HG02938 (cell line): ENCODE results near the gene GRAP2.

Source experiments
- ATAC-seq: cut with Tn5 transposase; IDR thresholded peaks from one replicate; pipeline ENCODE4 v1.9.1; 2021; ENCODE audit warnings: mild to moderate bottlenecking, moderate library complexity; ENCODE audit not compliant: unreplicated experiment

GRAP2 gene

DNA sequence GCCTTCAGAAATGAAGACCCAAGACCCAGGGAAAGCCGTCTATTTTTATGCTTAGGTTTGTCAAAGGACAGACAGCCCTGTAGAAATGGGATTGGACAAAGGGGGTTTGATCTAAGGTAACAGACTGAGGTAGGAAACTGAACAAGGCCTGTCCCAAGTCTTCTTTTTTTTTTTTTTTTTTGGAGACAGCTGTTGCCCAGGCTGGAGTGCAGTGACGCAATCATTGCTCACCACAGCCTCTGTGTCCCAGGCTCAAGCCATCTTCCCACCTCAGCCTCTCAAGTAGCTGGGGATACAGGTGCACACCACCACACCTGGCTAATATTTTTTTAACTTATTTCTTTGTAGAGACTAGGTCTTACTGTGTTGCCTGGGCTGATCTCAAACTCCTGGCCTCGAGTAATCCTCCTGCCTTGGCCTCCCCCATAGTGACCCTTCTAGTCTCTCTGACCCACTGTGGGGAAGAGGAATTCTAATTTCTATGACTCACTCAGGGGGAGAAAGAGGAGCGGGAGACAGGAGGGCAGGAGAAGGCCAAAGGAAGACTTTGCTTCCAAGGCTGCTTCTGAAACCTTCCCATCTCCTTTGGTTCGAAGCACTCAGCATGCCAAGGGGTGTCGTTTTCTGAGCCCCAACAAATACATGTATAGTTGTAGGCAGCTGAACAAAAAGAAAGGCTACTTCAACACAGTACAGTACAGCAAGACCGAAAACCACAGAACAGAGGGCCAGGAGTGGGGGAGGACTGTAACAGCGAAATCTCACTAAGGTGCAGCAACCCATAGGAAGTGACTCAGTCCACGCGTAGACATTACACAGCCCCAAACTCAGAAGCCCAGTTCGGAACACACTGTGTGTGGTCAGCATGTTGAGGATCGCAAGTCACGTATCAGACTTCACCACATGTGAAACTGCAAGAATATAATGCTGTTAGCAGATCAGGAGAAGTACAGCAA, 60.2 kb downstream of the GRAP2 start:
- ATAC-seq = peak; percentile 83

DNA sequence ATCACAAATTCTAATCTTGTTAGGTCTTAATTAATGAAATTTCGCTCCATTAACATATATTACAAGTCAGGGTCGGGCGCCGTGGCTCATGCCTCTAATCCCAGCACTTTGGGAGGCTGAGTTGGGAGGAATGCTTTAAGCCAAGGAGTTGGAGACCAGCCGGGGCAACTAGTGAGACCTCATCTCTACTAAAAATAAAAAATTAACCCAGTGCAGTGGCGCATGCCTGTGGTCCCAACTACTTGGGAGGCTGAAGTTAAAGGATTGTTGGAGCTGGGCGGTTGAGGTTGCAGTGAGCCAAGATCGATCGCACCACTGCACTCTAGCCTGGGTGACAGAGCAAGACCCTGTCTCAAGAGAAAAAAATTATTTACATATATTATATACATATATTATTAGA, 61.2 kb downstream of the GRAP2 start:
- no peak for ATAC-seq

- no peak for ATAC-seq
These were observed 64.9 kb downstream of the GRAP2 start for GRCh38 chr22:39965748-39966147.

DNA sequence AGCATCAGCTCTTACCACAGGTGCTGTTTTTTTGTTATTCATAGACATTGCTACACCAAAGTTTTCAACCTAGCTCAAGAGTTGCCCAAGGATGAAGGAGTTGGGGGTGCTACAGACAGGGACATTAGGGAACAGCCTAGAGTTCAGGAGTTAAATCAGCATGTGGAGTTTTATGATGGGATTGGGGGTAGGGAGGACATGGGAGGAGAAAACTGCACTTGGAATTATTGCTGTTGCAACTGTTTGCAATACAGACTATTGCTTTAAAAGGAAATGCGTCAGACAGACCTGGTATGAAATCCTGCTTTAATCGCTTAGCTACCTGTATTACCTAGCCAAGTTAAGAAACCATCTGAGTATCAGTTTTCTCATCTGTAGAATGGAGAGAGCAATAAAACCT, 65.6 kb downstream of the GRAP2 start:
- ATAC-seq = no peak

DNA sequence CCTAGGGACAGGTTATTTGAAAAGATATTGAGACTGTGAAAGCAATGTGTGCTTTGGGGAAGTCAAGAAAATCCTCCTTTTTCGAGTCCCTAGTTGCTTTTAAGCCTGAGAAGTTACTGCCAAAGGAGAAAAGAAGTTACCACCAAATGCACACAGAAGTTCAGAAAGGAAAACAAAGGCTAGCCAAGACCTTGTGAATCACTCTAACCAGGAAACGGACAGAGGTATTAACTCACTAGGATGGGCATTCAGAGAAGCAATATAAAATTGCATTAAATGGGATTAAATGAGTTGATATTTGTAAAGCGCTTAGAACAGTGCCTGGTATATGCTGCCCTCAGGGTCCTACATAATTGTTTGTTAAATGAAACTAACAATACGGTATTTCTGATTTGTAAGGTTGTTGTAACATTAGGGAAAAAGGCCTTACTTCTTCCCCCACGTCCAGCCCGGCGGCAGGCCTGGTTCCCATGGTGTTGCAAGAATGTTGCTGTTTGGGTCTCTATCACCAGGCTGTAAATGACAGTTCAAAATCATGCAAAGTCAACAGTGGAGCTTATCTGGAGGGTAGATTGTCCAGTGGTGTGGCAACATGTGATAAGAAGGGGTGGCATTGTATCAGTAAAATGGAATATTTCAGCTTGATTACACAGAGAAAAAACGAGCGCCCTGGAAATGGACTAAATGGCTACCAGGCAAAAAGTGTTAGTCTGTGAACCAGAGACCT, 66.4 kb downstream of the GRAP2 start:
- ATAC-seq = no peak

- no peak for ATAC-seq
These were observed 67.4 kb downstream of the GRAP2 start for GRCh38 chr22:39967996-39968972.

DNA sequence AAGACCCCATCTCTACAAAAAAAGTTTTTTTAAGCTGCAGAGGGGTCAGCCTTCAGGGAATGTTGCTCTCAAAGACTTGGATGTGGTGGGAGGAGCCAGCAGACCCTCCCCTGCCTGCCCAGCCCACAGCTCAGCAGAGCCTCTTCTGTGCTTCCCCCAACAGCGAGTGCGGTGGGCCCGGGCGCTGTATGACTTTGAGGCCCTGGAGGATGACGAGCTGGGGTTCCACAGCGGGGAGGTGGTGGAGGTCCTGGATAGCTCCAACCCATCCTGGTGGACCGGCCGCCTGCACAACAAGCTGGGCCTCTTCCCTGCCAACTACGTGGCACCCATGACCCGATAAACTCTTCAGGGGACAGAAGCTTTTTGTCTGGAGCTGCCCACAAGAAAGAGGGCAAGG, 69.9 kb downstream of the GRAP2 start:
- no peak for ATAC-seq

GRCh38 chr22:39972641-39973040, 71.8 kb downstream of the GRAP2 start:
- ATAC-seq = no peak

DNA sequence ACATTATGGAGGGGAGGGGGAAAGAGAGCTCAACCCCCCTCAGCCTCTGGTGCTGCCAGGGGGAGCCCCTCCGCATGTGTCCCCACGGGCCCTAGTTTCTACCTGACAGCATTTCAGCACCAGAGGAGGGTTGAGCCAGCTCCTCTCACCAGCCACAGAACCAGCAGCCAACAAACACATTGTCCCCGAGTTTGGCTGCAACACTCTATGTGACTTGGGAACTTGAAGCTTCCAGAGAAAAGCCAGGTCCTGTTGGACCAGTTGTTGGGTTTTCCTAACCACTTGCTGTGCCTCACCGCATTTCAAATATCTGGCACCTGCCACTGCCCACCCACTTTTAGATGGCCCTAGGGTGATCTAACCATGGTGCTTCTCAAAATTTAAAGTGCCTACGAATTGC, 72.8 kb downstream of the GRAP2 start:
- no peak for ATAC-seq

DNA sequence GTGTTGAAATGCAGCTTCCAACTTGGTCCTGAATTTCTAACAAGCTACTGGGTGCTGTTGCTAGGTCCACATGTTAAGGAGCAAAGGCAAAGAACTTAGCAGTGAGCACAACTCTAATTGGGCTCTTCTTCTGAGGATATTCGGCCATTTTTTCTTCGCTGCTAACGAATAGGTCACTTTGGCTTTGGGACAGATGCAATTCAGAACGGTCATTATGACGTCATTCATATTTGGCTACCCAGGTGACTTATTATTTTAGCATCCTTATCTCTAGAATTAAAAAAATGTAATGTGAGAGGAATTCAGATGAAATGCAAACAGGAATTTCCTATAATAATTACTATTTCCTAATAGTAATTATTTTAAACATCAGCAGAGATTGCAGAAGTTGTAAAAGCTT, 73.2 kb downstream of the GRAP2 start:
- ATAC-seq = no peak

DNA sequence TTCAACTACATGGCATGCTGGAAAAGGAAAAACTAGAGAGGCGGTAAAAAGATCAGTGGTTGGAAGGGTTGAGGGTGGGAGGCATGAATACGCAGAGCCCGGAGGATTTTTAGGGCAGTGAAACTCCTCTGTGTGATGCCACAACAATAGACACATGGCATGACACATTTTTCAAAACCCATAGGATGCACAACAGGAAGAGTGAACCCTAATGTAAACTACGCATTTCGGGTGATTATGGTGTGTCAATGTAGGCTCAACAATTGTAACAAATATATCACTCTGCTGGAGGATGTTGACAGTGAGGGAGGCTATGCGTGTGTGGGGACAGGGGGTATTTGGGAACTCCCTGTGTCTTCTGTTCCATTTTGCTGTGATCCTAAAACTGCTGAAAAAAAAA, 78.2 kb downstream of the GRAP2 start:
- ATAC-seq = no peak

GRCh38 chr22:39979458-39979857, 78.6 kb downstream of the GRAP2 start:
- ATAC-seq = no peak

DNA sequence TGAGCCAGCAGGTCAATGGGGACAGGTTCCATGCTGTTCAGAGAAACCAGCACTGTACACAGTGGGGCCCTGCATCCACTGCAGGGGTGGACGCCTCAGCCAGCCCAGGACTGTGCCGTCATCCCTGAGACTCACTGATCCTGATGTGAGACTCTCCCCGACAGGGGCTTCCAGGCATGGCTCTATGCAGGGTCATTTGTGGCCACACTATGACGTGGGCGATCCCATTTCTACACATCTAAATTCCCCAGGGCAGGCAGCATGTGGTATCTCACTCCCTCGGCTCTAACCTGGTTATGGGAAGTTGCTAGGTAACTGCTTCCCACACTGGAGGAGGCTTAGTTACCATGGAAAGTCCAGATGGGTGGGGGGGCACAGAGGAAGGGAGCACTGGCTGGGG, 79.7 kb downstream of the GRAP2 start:
- no peak for ATAC-seq

GRCh38 chr22:39983346-39983745, 82.5 kb downstream of the GRAP2 start:
- no peak for ATAC-seq

- ATAC-seq = no peak
These were observed 83.1 kb downstream of the GRAP2 start for GRCh38 chr22:39984006-39984405.

DNA sequence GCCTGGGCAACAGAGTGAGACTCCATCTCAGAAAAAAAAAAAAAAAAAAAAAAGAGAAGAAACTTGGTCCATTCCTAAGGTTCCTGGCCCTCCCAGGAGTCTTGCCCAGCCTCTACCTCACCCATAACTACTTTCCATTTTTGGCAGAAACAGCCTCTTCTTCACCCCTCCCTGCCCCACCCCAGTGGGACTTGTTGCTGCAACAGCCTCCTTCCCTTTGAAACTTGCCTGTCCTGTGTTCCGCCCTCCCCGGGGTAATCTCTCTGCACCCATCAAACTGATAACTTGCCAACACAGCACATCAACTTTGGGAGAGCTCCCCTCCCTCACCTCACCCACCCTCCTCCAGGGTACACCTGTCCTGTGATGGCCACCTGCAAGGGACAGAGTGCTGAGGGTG, 83.9 kb downstream of the GRAP2 start:
- no peak for ATAC-seq

- ATAC-seq = no peak
These were observed 84.6 kb downstream of the GRAP2 start for GRCh38 chr22:39985383-39986035.

DNA sequence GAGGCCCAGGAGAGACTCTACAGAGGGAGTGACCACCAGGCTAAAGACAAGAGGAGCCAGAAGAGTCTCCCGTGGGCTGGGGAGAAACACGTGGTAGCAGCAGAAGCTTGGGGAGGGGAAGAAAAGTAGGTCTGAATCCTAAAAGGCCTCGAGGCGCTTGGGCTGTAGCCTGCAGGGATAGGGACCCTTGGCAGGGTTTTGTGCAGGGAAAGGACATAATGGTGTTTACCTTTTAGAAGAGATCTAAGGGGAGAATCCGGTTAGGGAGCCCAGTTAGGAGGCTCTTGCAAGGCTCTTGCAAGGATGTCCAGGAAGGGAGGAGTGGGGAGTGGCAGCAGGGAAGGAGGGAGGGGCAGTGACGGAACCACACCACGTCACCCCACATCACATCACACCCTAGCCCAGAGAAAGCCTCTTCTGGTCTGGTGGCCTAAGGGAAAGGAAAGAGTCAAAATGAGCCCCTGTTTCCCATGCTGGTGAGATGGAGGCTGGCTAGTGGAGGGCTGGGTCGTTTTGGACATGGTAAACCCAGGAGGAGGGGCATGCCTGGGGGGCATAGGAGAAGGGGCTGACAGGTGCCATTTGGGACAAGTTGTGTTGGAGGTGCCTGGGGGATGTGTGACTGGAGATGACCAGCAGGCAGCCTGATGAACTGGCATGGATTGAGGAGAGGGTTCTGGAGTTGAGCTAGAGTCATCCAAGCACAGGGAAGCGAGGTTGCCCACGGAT, 87.7 kb downstream of the GRAP2 start:
- ATAC-seq = no peak

DNA sequence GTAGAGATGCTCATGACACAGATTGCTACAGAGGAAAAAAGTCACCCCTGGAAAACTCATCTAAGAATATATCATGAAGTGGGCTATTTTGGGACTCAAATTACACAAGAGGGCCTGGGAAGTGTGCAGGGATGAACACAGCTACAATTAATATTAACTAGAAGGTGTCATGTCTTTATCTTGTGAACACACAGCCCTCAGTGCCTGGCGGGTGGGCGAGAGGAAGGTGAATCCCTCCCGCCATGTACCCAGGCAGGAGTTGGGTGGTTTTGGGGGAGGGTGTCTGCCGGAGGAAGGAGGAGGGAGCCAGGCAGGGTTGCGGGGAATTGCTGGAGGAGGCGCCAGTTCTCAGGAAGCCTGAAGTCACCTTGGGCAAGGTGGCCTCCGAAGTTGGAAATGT, 88.7 kb downstream of the GRAP2 start:
- no peak for ATAC-seq

DNA sequence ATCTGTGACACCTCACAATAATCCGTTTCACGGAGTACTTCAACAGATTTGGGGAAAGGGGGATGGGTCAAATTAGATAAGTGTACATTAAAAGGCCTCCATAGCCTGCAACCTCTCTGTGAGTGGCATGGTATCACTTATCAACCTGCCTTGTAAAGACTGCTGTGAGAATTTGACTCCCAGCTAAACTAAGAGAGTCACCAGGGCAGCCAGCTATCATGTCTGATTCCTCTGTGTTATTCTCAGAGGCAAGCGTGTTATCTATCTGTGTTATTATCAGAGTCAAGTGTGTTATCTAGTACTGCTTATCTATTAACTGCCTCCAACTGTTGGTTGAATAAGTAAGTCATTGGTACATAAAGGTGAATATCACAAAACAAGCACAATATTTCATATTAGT, 89.8 kb downstream of the GRAP2 start:
- no peak for ATAC-seq
